ENCODE results near the gene SCYGR2. TPM values are rescaled to one million over a fixed set of nuclear protein-coding genes. Genes with fewer than 3 reads are reported as not detected.

SCYGR2 gene
- total RNA-seq, 1 experiment from 2014 or later = not detected

DNA sequence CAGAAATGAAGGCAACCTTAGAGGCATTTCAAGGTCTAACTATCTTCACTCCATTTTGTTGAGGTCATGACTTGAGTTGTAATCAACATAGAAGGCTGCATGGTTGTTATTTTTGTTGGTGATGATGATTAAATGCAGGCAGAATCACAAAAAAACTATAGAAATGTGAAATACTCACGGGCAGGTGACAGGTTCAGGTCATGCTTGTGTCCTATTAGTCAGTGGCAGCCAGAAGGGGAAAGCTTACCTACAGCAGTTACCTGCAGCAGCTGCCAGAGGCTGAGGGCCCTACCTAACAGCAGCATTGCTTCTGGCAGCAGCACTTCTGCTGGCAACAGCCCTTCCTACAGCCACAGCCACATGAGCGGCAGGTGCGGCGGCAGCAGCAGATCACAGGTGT lies 15.6 kb downstream of the SCYGR2 start:
- intact Hi-C loops (cut with micrococcal nuclease; ENCODE audit: unreplicated experiment) = no loop called here

GRCh38 chr2:227614740-227615139 lies 16.0 kb downstream of the SCYGR2 start, which contains the start of gene SCYGR3:
Gene SCYGR3 (minus strand): TSS chr2:227614840. CDS start chr2:227614840, 0 bp downstream.
- TF ChIP-seq, protein P1, sequence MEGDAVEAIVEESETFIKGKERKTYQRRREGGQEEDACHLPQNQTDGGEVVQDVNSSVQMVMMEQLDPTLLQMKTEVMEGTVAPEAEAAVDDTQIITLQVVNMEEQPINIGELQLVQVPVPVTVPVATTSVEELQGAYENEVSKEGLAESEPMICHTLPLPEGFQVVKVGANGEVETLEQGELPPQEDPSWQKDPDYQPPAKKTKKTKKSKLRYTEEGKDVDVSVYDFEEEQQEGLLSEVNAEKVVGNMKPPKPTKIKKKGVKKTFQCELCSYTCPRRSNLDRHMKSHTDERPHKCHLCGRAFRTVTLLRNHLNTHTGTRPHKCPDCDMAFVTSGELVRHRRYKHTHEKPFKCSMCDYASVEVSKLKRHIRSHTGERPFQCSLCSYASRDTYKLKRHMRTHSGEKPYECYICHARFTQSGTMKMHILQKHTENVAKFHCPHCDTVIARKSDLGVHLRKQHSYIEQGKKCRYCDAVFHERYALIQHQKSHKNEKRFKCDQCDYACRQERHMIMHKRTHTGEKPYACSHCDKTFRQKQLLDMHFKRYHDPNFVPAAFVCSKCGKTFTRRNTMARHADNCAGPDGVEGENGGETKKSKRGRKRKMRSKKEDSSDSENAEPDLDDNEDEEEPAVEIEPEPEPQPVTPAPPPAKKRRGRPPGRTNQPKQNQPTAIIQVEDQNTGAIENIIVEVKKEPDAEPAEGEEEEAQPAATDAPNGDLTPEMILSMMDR (conservative IDR thresholded peaks at IDR 0.05; ENCODE audit: low read depth, low read length) = no peak
- TF ChIP-seq EZH2 (IDR thresholded peaks at IDR 0.05; ENCODE audit: borderline replicate concordance, low read depth, low read length, poor library complexity, severe bottlenecking) = no peak
- Histone ChIP-seq H3K9me3 (ENCODE audit: low read depth, low read length, poor library complexity, severe bottlenecking) (no peaks in the 10 kb centered on the region), H3K4me1 (ENCODE audit: insufficient read depth, low read length, poor library complexity, severe bottlenecking) (no peaks in the 10 kb centered on the region), H3K27me3 (replicated peaks; ENCODE audit: insufficient read depth, low read depth, low read length, poor library complexity) (no peaks in the 10 kb centered on the region), H3K4me3 (ENCODE audit: low read depth, low read length, poor library complexity, severe bottlenecking) (no peak within 1 kb of the TSS), H3K36me3 (ENCODE audit: insufficient read depth, low read length, poor library complexity, severe bottlenecking) (no peaks in the 10 kb centered on the region), H3K27ac (ENCODE audit: low read depth, low read length, poor library complexity, severe bottlenecking) (no peak within 1 kb of the TSS)
- DNase-seq (ENCODE audit: low spot score) = no peak
- POLR2A ChIA-PET (ENCODE audit: low non-redundant PET) = no interaction called here
- CTCF ChIA-PET = interaction anchor here (0.6 kb wide), 1 partner anchor 841 kb away, joined by 3 read pairs; no protein-coding TSS in a partner anchor
- intact Hi-C loops (cut with micrococcal nuclease; ENCODE audit: unreplicated experiment) = no loop called here
- BruUV-seq (replicated peaks) = no TSS peak

More for the DNA sequence above, 15.6 kb downstream of the SCYGR2 start:
- Histone ChIP-seq H3K4me1 (ENCODE audit: insufficient read depth, low read length, poor library complexity, severe bottlenecking) (no peaks in the 10 kb centered on the region), H3K36me3 (ENCODE audit: insufficient read depth, low read length, poor library complexity, severe bottlenecking) (no peaks in the 10 kb centered on the region), H3K27ac (ENCODE audit: low read depth, low read length, poor library complexity, severe bottlenecking) (no peak overlapping the region), H3K27me3 (replicated peaks; ENCODE audit: insufficient read depth, low read depth, low read length, poor library complexity) (no peaks in the 10 kb centered on the region), H3K9me3 (ENCODE audit: low read depth, low read length, poor library complexity, severe bottlenecking) (no peaks in the 10 kb centered on the region), H3K4me3 (ENCODE audit: low read depth, low read length, poor library complexity, severe bottlenecking) (no peak overlapping the region)
- no TSS peak for BruUV-seq (replicated peaks)
- TF ChIP-seq, protein P1 (conservative IDR thresholded peaks at IDR 0.05; ENCODE audit: low read depth, low read length) = no peak
- TF ChIP-seq EZH2 (IDR thresholded peaks at IDR 0.05; ENCODE audit: borderline replicate concordance, low read depth, low read length, poor library complexity, severe bottlenecking) = no peak
- DNase-seq (ENCODE audit: low spot score) = no peak
- ChIA-PET POLR2A (ENCODE audit: low non-redundant PET) (interaction anchor here (0.5 kb wide), 1 partner anchor 61 kb away, joined by 6 read pairs; no protein-coding TSS in a partner anchor), CTCF (no interaction called here)

DNA sequence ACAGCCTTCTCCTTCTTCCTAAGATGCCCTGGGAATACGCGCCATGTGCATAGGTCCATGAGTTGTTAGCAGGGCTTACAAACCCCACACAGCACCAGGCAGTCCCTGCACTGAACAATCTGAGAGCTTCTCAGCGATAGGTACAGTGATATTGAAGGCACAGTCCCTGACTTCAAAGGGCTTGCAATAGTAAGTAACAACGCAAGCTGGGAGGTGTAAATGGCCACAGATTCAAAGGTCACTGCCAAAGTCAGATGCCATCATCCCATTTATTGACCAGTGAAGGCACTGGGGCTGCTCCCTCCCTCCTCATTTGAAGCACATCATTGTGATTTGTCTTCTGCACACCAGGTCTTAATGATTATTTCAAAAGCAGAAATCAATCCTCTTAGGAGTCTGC lies 16.5 kb downstream of the SCYGR2 start:
- intact Hi-C loops (cut with micrococcal nuclease; ENCODE audit: unreplicated experiment) = no loop called here
- no peaks in the 10 kb centered on the region for H3K9me3 ChIP-seq (ENCODE audit: low read depth, low read length, poor library complexity, severe bottlenecking)
- no peaks in the 10 kb centered on the region for H3K36me3 ChIP-seq (ENCODE audit: insufficient read depth, low read length, poor library complexity, severe bottlenecking)
- no peak for DNase-seq (ENCODE audit: low spot score)
- TF ChIP-seq, protein P1 (conservative IDR thresholded peaks at IDR 0.05; ENCODE audit: low read depth, low read length) = no peak
- no peak for TF ChIP-seq EZH2 (IDR thresholded peaks at IDR 0.05; ENCODE audit: borderline replicate concordance, low read depth, low read length, poor library complexity, severe bottlenecking)
- H3K4me3 ChIP-seq (ENCODE audit: low read depth, low read length, poor library complexity, severe bottlenecking) = no peak overlapping the region
- POLR2A ChIA-PET (ENCODE audit: low non-redundant PET) = no interaction called here
- no peaks in the 10 kb centered on the region for H3K4me1 ChIP-seq (ENCODE audit: insufficient read depth, low read length, poor library complexity, severe bottlenecking)
- H3K27ac ChIP-seq (ENCODE audit: low read depth, low read length, poor library complexity, severe bottlenecking) = no peak overlapping the region
- BruUV-seq (replicated peaks) = no TSS peak
- CTCF ChIA-PET = interaction anchor here (0.6 kb wide), 1 partner anchor 842 kb away, joined by 3 read pairs; no protein-coding TSS in a partner anchor
- no peaks in the 10 kb centered on the region for H3K27me3 ChIP-seq (replicated peaks; ENCODE audit: insufficient read depth, low read depth, low read length, poor library complexity)

Data from A673 (cell line).